GM18868 (cell line): Measurements from ENCODE around the gene C12orf76.
"Not testable (repeated sequence)": the region's sequence is repeated elsewhere in the genome, so short reads cannot be mapped to it uniquely, and the experiment has no call there.

ENCODE experiments used
- ATAC-seq: cut with Tn5 transposase; IDR thresholded peaks from one replicate; pipeline ENCODE4 v1.9.1; 2021; ENCODE audit warnings: mild to moderate bottlenecking, moderate library complexity; ENCODE audit not compliant: unreplicated experiment

The C12orf76 gene, protein sequence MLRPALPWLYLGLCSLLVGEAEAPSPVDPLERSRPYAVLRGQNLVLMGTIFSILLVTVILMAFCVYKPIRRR

DNA sequence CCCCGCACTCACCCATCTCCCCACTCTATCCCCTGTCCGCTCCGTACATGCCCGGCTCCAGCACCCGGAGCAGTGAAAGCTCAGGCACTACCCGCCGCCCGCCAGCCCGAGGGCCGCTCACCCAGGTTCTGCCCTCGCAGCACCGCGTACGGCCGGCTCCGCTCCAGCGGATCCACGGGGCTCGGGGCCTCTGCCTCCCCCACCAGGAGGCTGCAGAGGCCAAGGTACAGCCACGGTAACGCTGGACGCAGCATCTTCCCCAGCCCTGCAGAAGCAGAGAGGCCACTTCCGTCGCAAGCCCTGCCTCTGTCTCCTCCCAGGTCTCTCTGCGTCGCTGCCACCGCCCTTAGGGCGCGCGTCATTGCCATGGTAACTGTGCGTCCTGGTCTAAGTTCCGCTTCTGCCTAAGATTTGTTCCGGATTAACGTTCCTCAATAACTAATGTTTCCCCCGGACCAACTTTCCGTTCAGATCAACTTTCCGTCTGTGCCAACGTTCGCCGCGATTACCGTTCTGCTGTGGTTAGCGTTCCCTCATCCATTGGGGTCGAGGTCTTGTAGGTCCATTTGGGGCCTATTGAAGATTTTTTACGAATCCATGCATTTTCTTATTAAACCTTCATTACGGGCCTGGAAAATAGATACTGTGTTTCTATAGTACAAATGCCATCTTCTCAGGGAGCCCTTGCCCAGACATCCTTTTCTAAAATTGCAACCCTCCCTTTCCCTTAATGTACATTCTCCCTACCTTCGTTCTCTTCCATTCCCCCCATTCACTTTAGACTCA, at the start of gene C12orf76:
Gene C12orf76 (minus strand): TSS at position 281 of the 786 bp plus-strand sequence. CDS start 27 bp downstream, at position 254.
- peak; percentile 93 for ATAC-seq

DNA sequence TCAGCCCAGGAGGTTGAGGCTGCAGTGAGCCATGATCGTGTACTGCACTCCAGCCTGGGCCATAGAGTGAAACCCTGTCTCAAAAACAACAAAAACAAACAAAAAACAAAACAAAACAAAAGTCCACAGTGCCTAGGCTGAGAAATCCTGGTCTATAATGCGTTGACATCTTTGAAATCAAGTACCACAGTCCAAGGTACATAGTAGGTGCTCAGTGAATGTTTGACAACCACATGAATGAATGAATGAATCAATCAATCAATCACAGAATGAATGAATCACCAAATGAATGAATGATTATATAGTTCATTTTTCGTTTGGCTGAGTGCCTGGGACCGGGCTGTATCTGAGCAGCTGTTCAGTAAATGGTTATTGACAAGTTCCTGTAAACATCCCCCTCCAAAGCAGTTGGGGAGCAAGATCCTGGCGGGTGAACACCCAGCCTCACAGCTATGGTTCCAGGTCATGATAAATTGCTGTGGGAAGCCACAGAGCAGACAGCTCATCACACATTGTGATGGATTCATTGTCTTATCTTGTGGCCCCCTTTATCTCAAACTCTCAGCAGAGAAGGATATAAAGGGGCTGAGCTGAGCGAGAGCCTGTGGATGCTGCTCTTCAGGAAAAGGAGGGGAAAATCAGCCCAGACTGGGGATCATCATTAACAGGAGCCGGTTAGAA, 45.4 kb upstream of the C12orf76 start:
- ATAC-seq = no peak

DNA sequence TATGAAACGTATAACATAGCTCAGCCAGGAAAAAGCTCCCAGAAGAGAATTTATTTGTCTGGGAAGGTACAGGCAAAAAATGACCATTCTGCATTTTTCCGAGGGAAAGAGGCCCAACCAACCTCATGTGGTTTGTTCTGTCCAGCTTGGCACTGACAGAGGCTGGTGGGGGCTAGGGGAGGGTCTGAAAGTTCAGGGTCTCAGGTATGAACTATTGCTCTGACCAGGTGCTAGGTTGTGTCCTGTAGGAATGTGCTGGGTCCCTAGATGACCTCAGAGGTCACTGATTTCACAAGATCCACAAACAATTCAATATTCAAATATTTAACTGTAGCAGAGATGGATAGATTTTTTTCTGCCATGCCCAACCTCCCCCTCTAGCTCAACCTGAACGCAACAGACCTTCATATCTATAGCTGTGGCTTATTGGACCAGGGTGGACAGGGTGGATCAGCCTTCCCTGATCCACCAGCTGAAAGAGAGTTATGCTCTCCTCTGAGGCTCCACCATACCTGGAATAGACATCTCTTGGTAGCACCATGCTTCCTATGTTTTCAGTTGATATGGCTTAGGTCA, 42.9 kb upstream of the C12orf76 start:
- no peak for ATAC-seq

DNA sequence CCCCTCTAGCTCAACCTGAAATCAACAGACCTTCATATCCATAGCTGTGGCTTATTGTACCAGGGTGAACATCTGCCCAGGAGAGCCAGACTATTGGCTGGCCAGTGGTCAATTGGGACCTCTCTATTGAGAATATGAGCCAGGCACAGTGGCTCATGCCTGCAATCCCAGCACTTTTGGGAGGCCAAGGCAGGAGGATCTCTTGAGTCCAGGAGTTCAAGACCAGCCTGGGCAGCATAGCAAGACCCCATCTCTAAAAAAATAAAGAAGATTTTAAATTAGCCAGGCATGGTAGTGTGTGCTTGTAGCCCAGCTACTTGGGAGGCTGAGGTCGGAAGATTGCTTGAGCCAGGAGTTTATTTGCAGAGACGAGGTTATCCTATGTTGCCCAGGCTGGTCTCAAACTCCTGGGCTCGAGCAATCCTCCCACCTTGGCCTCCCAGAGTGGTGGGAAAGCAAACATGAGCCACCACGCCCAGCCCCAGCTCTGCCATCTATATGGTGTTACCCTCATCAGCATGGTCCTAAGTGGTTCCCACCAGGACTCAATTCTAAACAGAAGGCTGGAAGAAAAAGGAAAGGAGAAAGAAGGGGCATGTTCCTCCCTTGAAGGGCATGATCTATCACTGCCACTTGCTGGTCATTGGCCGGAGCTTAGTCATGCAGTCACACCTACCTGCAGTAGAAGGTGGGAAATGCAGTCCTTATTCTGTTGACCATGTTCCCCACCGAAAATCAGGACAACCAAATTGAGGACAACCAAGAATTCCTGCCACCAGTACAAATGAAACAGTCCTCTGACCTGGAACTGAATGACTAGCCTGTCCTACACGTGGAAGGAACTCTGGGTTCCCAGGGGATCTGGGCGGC, 42.2 kb upstream of the C12orf76 start:
- ATAC-seq = no peak

DNA sequence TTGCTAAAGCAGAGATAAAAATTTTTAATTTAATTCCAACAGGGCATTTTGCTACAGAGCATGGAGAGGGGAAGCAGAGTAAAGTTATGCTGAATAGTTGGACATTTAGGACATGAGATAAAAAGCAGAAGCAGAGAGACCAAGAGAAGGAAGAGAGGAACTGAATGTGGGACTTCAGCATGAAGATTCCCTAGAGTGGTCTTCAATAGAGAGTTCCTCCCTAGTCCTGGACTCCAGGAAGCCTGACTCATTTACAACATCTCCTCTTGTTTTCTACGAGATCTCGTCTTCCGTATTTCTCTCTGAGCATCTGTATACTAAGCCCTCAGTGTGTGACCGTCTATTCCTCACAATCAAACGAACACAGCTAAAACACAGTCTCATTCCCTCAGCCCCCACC, 40.6 kb upstream of the C12orf76 start:
- no peak for ATAC-seq

DNA sequence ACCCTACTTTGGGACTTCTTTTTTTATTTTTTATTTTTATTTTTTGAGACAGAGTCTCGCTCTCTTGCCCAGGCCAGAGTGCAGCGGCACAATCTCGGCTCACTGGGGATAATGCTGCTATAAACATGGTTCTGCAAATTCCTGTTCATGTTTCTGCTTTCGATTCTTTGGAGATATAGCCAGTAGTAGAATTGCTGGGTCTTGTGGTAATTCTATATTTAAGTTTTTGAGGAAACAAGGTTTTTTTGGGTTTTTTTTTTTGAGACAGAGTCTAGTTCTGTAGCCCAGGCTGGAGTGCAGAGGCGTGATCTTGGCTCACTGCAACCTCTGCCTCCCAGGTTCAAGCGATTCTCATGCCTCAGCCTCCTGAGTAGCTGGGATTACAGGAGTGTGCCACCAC, 39.9 kb upstream of the C12orf76 start:
- not testable (repeated sequence) for ATAC-seq

DNA sequence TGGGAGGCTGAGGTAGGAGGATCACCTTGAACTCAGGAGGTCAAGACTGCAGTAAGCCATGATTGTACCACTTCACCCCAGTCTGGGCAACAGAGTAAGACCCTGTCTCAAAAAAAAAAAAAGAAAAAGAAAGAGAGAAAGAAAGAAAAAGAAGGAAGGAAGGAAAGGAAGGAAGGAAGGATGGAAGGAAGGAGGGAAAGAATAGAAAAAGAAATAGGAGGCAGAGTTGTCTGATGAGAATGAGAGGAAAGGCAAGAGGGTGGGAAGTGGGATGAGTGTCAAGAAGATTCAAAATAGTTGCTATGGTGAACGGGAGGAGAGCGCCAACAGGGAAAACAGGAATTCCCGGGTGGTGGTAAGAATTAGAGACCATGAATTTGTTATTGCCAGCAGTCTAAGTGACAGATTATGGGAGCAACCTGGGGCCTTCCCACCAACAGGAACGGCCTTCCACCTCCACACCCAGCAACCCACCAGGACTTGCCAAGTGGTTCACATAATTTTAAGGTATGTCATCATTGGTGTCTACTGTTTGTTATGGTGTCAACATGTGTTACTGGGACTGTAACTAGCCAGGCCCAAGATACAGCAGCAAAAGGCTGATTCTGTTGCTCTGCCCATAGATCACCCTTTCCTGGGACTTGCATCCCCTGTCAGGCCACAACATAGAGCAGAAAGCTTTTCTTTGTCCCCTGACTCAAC, 36.1 kb upstream of the C12orf76 start:
- ATAC-seq = no peak

DNA sequence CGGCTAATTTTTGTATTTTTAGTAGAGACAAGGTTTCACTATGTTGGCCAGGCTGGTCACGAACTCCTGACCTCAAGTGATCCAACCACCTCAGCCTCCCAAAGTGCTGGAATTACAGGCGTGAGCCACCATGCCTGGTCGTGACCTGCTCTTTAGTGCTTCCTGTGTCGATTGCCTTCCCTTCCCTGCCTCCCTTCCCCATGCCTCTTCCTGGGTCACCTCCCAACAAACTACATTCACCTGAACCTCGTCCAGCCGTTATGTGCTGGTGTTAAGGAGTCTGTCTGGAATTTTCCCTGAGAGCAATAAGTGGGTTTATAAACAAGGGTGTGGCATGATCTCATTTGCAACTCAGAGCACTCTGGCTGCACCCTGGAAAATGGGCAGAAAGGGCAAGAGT, 32.1 kb upstream of the C12orf76 start:
- ATAC-seq = no peak

DNA sequence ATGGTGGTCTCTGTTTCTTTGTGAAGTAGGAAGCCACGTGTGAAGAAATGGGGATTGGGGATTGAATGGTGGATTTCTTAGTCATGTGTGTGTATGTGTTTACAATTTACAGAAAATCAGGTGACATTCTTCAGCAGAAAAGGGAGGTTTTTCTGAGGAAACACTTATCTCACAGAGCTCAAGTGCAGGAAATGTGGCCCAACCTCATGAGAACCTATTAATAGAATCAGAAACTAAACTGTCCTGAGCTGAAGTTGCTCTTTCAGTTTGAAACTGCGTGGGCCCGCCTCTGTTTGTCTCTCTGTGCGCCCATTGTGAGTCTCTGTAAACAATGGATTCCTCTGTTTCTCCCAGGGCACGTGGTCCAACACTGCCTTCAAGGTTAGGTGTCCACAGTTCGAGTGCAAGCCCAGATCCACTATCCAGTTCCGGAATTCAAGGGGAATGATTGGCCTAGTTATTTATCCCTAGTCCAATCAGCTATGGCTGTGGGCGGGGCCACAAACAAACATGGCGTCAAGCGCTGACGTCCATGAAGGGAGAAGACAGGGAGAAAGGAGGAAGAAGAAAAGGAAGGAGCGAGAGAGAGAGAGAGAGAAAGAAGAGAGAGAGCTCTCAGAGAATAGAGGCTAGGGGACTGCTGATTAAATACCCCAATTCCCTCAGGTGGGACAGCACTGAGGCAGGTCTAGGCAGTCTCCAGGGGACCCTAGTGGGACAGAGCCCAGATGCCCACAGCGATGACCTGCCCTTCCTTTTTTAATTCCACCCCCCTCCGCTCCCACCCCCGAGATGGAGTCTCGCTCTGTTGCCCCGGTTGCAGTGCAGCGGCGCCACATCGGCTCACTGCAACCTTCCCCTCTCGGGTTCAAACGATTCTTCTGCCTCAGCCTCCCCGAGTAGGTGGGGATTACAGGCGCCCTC, 31.4 kb upstream of the C12orf76 start:
- ATAC-seq = peak; percentile 83

DNA sequence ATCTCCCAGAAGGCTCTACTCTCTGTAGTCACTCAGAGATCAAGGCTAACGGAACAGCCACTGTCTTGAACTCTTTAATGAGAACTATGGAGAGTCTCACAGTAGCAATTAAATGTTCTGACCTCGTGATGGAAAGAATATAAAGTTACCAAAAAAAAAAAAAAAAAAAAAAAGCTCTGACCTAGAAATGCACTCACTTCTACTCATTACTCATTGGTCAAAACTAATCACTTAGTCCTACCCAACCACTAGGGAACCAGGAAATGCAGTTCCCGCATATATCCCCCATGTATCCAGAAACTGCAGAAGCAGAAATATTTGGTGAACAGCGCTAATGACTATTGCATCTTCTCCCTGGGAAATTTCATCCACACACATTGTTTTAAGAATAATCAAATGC, 29.5 kb upstream of the C12orf76 start:
- no peak for ATAC-seq

DNA sequence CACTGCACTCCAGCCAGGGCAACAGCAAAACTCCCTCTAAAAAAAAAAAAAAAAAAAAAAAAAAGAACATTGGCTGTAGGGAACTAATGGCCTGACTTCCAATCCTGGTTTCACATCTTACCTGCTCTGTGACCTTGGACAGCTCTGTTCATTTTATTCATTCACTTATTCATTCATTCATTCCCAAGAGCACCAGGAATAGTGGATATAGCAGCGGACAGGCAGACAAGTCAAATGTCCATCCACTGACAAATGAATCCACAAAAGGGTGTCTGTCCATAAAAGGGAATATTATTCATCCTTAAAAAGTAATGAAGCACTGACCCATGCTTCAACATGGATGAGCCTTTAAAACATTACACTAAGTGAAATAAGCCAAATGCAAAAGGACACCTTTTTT, 27.6 kb upstream of the C12orf76 start:
- no peak for ATAC-seq

DNA sequence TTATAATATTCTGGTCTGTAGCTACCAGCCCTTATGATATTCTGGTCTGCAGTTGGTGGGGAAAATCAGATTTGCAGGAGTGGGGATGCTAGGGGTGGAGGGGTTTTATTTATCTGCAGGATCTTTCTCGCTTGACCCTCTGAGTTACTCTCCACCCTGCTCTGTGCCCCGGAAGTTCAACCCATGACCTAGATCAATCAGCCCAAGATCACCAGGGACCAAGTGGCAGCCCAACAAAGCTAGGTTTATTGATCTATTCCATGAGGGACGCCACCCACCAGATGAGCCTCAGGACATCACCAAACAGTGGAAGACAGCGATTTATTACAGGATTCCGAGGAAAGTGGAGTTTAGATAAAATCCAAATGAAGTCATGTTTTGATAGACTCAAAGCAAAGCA, 25.8 kb upstream of the C12orf76 start:
- ATAC-seq = no peak

DNA sequence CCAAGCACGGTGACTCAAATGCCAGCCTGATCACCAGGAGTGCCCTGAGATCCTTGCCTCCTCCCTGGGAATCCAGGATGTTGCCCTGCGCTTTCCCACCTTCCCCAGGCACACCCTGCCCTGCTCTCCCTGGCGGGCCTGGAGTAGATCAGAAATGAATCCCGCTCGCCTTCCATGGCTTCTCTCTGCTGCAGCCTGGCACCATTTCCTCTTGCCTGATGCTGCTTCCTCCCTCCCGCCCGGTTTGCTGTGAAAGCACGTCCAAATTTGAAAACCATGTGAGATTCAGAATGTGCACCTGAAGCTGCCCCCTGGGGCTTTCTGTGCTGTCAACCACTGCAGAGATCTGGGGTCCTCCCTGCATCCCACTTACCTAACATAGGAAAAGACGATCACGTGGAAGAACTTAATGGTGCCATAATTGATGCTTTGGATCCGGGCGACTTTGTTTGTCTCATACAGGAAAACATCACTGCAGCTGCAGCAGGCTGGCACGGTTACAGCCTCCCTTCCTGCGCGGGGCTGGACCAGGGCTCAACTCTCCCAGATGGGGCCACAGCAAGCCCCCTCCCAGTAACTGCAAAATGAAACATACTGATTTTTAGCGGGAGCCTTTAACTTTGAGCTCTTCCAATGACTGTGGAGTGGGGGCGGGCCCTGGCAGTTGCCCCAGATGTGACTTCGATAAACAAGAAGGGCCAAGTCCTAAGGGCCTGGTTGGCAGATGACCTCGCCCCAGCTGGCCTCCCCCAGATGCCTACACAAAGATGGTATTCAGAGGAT, 24.9 kb upstream of the C12orf76 start:
- no peak for ATAC-seq

DNA sequence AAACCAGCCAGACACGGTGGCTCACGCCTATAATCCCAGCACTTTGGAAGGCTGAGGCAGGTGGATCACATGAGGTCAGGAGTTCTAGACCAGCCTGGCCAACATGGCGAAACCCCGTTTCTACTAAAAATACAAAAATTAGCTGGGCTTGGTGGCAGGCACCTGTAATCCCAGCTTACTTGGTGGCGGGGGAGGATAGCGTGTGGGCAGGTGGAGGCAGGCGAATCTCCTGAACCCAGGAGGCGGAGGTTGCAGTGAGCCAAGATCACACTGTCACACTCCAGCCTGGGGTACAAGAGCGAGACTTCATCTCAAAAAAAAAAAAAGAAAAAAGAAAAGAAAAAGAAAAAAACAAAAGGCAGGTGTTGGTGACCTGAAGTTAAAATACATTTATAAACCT, 24.3 kb upstream of the C12orf76 start:
- not testable (repeated sequence) for ATAC-seq

DNA sequence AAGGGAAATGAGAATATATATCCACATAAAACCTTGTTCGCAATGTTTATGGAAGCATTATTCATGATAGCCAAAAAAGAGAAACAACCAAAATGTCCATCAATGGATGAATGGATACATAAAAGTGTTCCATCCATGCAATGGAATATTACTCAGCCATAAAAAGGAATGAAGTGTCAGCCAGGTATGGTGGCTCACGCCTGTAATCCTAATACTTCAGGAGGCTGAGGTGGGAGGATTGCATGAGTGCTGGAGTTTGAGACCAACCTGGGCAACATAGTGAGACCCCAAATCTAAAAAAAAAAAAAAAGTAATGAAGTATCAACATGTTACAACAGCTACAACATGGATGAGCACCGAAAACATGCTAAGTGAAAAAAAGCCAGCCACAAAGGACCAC, 23.6 kb upstream of the C12orf76 start:
- ATAC-seq = no peak

DNA sequence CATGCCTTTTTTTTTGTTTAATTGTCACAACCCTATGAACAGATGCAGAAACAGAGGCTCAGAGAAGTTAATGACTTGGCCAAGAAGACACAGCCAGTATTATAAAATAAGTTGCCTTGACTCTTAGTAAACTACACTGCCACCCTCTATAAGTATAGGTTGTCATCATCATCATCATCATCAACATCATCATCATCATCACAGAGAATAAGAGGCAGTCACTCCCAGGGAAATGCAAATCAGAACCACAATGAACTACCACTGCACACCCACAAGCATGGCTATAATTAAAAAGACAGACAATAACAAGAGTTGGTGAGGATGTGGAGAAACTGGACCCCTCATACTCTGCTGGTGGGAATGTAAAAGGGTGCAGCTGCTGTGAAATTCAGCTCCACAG, 23.2 kb upstream of the C12orf76 start:
- ATAC-seq = no peak

DNA sequence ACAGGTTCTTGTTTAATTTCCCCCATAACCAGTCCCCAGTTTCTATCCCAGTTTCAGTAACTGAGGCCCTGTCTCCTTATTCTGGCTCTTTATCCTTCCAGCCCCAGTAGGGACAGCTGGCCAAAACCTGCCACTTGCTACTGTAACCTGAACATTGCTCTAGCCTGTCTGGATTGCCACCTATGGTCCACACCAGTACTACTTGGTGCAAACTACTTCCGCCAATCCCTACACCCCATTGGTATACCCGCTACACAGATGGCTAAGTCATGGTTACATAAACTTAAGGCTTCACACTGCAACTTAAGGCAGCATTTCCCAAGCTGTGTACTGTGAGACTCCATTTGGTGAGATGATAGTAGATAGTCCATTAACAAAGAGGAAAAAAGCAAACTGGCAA, 20.3 kb upstream of the C12orf76 start:
- ATAC-seq = no peak

DNA sequence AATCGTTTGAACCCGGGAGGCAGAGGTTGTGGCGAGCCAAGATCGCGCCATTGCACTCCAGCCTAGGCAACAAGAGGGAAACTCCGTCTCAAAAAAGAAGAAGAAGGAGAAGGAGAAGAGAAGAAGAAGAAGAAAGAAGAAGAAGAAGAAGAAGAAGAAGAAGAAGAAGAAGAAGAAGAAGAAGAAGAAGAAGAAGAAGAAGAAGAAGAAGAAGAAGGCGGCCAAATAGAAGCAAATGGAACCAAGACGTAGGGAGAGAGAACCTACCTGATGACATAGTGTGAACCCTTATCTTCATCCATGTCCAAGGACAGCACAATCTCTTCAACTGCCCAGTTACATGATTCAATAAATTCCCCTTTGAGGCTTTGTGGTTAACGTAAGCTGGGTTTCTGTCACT, 19.8 kb upstream of the C12orf76 start:
- ATAC-seq = not testable (repeated sequence)

DNA sequence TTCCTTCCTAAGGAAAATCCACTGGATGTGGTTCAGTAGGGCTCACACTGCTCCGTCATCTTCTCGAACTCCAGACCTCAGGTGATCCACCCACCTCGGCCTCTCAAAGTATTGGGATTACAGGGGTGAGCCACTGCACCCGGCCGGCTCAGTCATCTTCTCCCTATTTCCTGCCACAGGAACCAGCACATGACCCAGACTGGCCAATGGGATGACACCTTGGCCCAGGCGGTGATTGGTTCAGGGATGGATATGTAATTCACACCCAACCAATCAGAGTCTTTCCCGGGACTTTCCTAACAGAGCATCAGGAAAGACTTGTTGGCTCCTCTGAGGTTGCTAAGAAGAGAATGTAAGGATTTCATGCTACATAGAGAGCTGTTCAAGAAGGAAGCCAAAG, 19.2 kb upstream of the C12orf76 start:
- ATAC-seq = no peak
